Small intestine (tissue), 7 donors: Measurements from ENCODE around the gene PPRC1. TPM values are rescaled to one million over a fixed set of nuclear protein-coding genes. Genes with fewer than 3 reads are reported as not detected.

Experiments
- DNase-seq, 2 donors: peaks; one replicate each; pipeline versions ENCODE4 v3.0.0 to v3.0.0-alpha.2; 2013
- FAIRE-seq: peaks from 2 replicates; lab custom pipeline; 2012; peaks lifted over from hg19 to GRCh38; lab: Jason Lieb, UNC
- H3K27ac ChIP-seq, 3 donors: one replicate each; pipeline ENCODE4 v1.5.1; 2013; ENCODE audit warnings: low read length in 2 of 3, mild to moderate bottlenecking in 2 of 3, control low read depth in 1 of 3, inconsistent platforms in 1 of 3, low read depth in 1 of 3, moderate library complexity in 1 of 3
- H3K27me3 ChIP-seq, 3 donors: one replicate each; pipeline ENCODE4 v1.6.1; 2013; ENCODE audit warnings: low read length in 3 of 3, inconsistent platforms in 1 of 3; ENCODE audit not compliant: control insufficient read depth in 3 of 3, insufficient read depth in 3 of 3
- H3K36me3 ChIP-seq, 3 donors: one replicate each; pipeline ENCODE4 v1.6.1; 2013; ENCODE audit warnings: low read length in 3 of 3, inconsistent platforms in 1 of 3, low read depth in 1 of 3, mild to moderate bottlenecking in 1 of 3, moderate library complexity in 1 of 3; ENCODE audit not compliant: control insufficient read depth in 3 of 3, insufficient read depth in 2 of 3
- H3K4me1 ChIP-seq, 3 donors: one replicate each; pipeline ENCODE4 v1.6.1; 2013; ENCODE audit warnings: low read length in 2 of 3, inconsistent platforms in 1 of 3, low read depth in 1 of 3, mild to moderate bottlenecking in 1 of 3, moderate library complexity in 1 of 3; ENCODE audit not compliant: control insufficient read depth in 3 of 3, insufficient read depth in 2 of 3
- H3K4me3 ChIP-seq, 3 donors: one replicate each; pipeline ENCODE4 v1.5.1; 2013; ENCODE audit warnings: low read length in 3 of 3, control low read depth in 1 of 3, inconsistent platforms in 1 of 3, low read depth in 1 of 3, mild to moderate bottlenecking in 1 of 3, moderate library complexity in 1 of 3
- H3K9me3 ChIP-seq, 2 donors: one replicate each; pipeline ENCODE4 v1.6.1; 2013; ENCODE audit warnings: low read depth in 1 of 2, low read length in 1 of 2; ENCODE audit not compliant: control insufficient read depth in 2 of 2, insufficient read depth in 1 of 2
- WGBS, 3 donors: extraction: QIAGEN DNeasy Blood & Tissue Kit; methylation state at CpG; one replicate each; pipeline ENCODE4 v1.1.7; 2013; 5-methylcytosine and 5-hydroxymethylcytosine counted together
- polyA plus RNA-seq, 4 donors: library from polyadenylated mRNA; stranded (reverse) in 3 of 4; unstranded in 1 of 4; fragments of 200-250 nt in 3 of 4; fragments of 120-200 nt in 1 of 4; gene quantifications; one replicate each; pipeline versions ENCODE4 v1.2.1 to v1.2.3, GENCODE V29; 2013
- donor health status: healthy with polysubstance abuse.
- donor health status: control.
- donor health status: control.
- donor health status: Bipolar disorder and iron deficiency.
- donor health status: healthy.

Gene PPRC1
- polyA plus RNA-seq, 4 donors: 4.5 to 26.5 (median 11.9) TPM

DNA sequence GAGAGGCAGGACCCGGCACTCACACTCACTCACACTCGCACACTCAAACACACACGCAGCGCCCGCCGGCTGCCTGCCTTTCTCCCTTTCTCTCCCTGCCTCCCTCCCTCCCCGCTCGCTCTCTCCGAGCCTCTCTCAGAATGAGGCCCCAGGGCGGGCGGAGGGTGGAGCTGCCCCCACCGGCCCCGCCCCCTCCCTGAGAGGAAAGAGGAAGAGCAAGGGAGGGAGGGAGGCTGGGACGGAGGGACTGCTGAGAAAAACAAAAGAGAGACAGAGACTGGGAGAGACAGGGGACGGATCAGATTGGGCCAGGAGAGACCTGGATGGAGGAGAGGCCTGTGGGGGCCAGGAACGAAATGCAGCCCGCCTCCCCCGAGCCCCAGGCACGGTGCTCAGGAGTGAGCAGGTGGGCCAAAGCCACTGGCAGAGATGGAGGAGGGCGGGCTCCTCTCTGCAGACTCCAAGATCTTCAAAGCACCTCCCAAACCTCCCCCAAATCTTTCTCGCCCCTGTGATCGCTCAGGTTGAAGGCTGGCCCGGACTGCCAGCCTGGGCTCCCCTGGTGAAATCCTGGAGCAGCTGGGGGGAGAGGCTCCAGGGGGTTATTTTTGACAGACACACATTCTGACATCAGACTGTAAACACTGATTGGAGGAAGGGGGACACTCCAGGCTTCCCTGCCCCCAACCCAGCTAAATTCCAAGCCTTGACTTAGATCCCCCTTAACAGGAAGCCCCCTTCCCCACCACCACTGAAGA is 17.8 kb upstream of the PPRC1 start:
- FAIRE-seq (no peak), DNase-seq (peak; percentile 94 to 95)
- WGBS, 3 donors: 0 to 2% (median 1%) methylated on average over 20 to 23 of the region's 23 CpGs
- Histone ChIP-seq H3K36me3 (peaks cover 8 to 24% (median 10%) of the 10 kb centered on the region in 3 donors), H3K9me3 (no peaks in the 10 kb centered on the region), H3K4me1 (peaks cover 4 to 56% (median 18%) of the 10 kb centered on the region in 3 donors), H3K4me3 (peak overlapping the region; percentile 68 to 75 (median 73)), H3K27ac (peak overlapping the region in 2 of 3 donors; percentile 82 to 84), H3K27me3 (no peaks in the 10 kb centered on the region)

DNA sequence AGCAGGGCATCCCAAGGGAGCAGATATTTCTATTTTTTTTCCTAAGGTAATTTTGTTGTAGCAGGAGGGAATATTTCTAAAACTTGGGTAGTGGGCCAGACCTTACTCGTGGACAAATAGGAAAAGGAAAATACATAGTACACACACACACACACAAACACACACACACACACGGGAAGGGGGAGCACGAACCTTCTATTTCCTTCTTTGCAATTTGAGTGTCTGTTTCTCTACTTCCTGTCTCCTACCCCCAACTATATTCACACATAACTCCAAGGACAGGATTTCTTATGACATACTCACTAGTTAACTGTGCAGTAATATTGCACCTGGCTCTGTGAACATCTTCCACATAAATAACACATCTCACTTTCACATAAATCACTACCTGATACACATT is 17.1 kb upstream of the PPRC1 start:
- no peaks in the 10 kb centered on the region for H3K9me3 ChIP-seq
- DNase-seq (no peak), FAIRE-seq (no peak)
- H3K27ac ChIP-seq: peak overlapping the region in 2 of 3 donors; percentile 82 to 84
- no peak overlapping the region for H3K4me3 ChIP-seq
- H3K36me3 ChIP-seq: peaks cover 2 to 17% (median 3%) of the 10 kb centered on the region in 3 donors
- H3K27me3 ChIP-seq: no peaks in the 10 kb centered on the region
- 3 to 14% (median 6%) methylated on average over 3 of the region's 3 CpGs for WGBS, 3 donors
- peaks cover 4 to 58% (median 18%) of the 10 kb centered on the region in 3 donors for H3K4me1 ChIP-seq

DNA sequence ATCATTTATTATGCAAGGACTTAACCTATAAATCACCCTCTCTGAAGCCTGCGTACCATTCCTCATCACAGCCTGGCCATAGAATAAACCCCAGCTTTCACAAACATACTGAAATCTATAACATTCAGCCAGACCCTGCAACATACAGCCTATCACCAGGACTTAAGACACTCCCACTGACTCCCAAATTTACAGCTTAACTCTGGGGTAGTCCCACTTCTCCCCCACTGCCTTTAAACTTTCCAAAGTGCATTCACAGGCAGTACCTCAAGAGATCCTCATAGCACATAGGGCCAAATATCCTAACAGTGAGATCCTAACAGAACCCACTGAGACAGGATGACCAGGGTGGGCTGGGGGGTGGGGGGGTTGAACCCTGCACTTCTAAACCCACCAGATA is 16.2 kb upstream of the PPRC1 start:
- DNase-seq (no peak), FAIRE-seq (no peak)
- WGBS, 3 donors: 90 to 93% (median 91%) methylated on average over 1 of the region's 1 CpG
- H3K36me3 ChIP-seq: peaks cover 0 to 8% (median 0%) of the 10 kb centered on the region in 3 donors
- H3K27ac ChIP-seq: peak overlapping the region in 2 of 3 donors; percentile 94 to 98
- H3K4me3 ChIP-seq: peak overlapping the region in 1 of 3 donors; percentile 95
- H3K9me3 ChIP-seq: no peaks in the 10 kb centered on the region
- H3K4me1 ChIP-seq: peaks cover 4 to 66% (median 18%) of the 10 kb centered on the region in 3 donors
- H3K27me3 ChIP-seq: no peaks in the 10 kb centered on the region

DNA sequence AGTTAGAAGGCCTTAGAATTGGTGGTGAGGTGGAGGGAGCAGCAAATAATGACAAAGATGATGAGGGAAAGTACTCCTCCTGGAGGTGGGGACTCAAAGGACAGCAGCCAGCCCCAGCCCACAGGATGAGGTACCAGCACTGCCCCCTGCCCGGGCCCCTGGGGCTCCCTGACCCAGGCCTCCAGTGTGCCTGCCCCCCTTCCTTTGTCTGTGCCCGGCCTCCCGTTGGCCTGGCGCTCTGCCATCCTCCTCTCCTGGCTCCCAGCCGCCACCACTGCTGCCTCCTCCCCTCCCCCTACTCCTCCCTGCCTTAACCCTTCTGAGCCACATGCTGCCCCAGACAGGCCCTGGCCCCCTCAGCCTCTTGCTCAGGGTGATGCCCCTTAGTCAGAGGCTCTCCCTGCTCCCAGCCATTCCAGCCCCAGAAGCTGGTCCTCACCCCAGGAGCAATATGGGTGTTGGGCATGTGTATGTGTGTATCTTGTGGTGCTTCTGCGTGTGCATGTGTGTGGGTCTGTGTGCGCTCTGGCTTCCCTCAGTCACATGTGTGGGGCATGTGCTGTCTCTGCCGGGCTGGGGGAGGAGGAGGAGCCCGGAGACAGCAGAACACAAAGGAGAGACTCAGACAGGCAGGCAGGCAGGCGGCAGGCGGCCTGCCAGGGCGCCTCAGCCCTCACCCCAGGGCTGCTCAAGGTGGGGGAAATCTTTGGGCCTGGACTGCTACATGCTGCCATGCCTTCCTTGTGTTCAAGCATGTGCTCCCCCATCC is 15.3 kb upstream of the PPRC1 start:
- no peaks in the 10 kb centered on the region for H3K27me3 ChIP-seq
- peak overlapping the region; percentile 6 to 98 (median 94) for H3K27ac ChIP-seq
- H3K36me3 ChIP-seq: peaks cover 0 to 6% (median 0%) of the 10 kb centered on the region in 3 donors
- no peak for FAIRE-seq
- WGBS, 3 donors: 7 to 16% (median 10%) methylated on average over 6 to 12 of the region's 12 CpGs
- peaks cover 4 to 65% (median 16%) of the 10 kb centered on the region in 3 donors for H3K4me1 ChIP-seq
- H3K9me3 ChIP-seq: no peaks in the 10 kb centered on the region
- peak overlapping the region in 2 of 3 donors; percentile 0 to 95 for H3K4me3 ChIP-seq
- DNase-seq: peak in 1 of 2 donors; percentile 83

DNA sequence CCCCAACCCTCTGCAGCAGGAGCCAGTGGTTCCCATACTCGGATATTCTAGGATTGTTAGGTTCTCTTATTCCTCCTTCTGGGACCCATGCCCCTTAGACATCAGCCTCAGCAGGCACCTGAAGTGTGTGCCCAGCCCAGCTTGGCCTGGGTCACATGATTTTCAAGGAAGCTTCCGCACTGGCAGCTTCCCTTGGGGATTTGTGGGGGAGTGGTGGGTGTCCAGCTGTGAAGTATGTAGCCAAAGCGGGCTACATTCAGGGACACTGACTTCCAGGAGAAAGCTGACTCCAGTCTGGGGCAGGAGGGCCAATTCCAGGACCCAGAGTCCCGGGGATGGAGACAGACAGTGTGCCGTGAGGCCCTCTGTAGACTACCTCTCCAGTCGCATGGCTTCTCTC is 14.0 kb upstream of the PPRC1 start:
- no peak for FAIRE-seq

DNA sequence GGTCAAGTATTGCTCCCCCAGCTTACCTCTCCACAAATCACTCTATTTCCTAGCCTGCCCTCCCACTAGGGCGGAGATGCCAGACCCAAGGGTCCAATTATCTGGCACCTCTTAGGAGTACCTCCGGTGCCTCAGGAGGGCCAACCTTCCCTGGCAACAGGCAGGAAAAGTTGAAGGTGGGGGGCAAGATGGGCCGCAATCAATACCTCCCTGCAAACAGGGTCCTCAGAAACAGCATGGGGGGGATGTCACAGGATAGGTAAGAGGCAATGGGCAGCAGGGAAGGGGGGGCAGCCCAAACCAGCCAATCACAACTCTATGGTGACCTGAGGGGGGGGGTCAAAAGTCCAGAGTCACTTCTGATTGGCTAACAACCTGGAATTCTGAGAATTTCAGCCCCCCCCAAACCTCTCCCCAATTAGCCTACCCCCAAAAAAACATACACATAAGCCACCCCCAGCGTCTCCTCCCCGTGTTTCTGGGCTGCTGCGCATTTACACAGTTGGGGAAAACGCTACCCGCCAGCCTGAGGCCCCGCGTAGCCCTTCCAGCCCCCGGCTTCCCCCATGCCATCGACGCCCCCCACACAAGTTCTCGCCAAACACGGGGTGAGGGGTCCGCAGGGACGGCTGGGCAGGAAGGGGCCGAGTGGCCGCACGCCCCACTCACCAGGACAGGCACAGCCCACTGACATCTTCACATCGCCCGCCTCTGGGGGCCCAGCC is 13.3 kb upstream of the PPRC1 start:
- H3K27ac ChIP-seq: peak overlapping the region; percentile 94 to 98 (median 96)
- FAIRE-seq (no peak), DNase-seq (peak; percentile 61 to 71)
- 0 to 1% (median 1%) methylated on average over 13 to 22 of the region's 22 CpGs for WGBS, 3 donors
- peak overlapping the region; percentile 88 to 96 (median 95) for H3K4me3 ChIP-seq
- peaks cover 2 to 58% (median 10%) of the 10 kb centered on the region in 3 donors for H3K4me1 ChIP-seq
- H3K9me3 ChIP-seq: no peaks in the 10 kb centered on the region
- no peaks in the 10 kb centered on the region for H3K27me3 ChIP-seq
- peaks cover 0 to 3% (median 0%) of the 10 kb centered on the region in 3 donors for H3K36me3 ChIP-seq

More for the DNA sequence above, 14.0 kb upstream of the PPRC1 start:
- Histone ChIP-seq H3K9me3 (no peaks in the 10 kb centered on the region), H3K4me1 (peaks cover 4 to 58% (median 10%) of the 10 kb centered on the region in 3 donors), H3K4me3 (peak overlapping the region in 2 of 3 donors; percentile 95 to 96), H3K27ac (peak overlapping the region in 2 of 3 donors; percentile 94 to 98), H3K27me3 (no peaks in the 10 kb centered on the region), H3K36me3 (peaks cover 0 to 4% (median 0%) of the 10 kb centered on the region in 3 donors)
- no peak for DNase-seq
- WGBS, 3 donors: 4 to 6% (median 5%) methylated on average over 4 to 6 of the region's 6 CpGs

DNA sequence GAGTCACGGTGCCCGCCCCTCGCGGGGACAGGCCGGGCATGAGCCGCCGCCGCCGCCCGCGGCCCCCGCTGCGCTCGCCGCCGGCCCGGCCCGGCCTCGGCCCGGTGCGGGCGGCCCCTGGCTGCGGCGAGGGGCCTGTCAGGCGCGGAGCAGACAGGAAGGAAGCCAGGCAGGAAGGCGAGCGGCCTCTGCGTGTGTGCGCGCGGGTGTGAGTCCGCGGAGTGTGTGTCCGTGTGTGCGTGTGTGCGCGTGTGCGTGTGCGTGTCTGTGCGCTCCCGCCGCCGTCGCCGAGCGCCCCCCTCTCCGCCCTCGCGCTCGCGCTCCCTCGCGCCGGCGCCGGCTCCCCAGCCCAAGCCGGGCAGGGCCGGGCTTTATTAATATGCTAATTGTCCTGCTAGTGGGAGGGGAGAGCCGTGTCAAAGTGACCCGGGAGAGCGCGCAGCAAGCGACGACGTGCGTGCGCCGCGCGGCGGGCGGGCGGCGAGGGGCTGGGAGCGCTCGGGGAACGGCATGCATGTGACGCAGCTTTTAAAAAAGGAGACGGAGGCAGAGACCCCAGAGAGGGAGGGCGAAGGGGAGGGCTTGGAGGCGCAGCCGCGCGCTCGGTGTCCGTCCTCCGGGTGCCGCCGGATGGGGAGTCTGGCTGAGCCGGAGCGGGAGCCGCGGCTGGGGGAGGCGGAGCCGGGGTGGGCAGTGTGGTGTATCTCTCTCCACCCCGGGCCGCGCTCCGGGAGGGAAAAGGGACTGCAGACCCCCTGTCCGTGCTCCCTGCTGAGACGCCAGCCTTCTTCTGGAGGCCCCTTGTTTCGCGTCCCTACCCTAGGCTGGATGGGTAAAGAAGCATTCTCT is 12.5 kb upstream of the PPRC1 start, which contains the start of gene LDB1:
Gene LDB1, minus strand, starts transcription at position 227 of the 849 bp plus-strand sequence. CDS start 258 bp downstream, outside the sequence.
- DNase-seq: peak; percentile 84 to 94
- H3K27ac ChIP-seq: peak within 1 kb of the TSS; percentile 94 to 98 (median 96)
- no peak for FAIRE-seq
- 0% methylated on average over 85 to 104 of the region's 104 CpGs for WGBS, 3 donors
- peaks cover 0 to 3% (median 0%) of the 10 kb centered on the region in 3 donors for H3K36me3 ChIP-seq
- no peaks in the 10 kb centered on the region for H3K9me3 ChIP-seq
- peak within 1 kb of the TSS; percentile 88 to 96 (median 95) for H3K4me3 ChIP-seq
- no peaks in the 10 kb centered on the region for H3K27me3 ChIP-seq
- H3K4me1 ChIP-seq: peaks cover 2 to 53% (median 10%) of the 10 kb centered on the region in 3 donors
